B cell (primary cell): ENCODE data around the gene ADGRV1. TPM values are rescaled to one million over a fixed set of nuclear protein-coding genes. Genes with fewer than 3 reads are reported as not detected.

Source experiments
- ATAC-seq: fragments of 200-7000 bp; cut with Tn5 transposase; one replicate; pipeline ENCODE4 v1.10.0; 2021; ENCODE audit warnings: low read depth, mild to moderate bottlenecking, moderate number of reproducible peaks, moderate library complexity
- CTCF ChIA-PET: fragments of 350-600 bp; sonication (Branson Sonifier 250); formaldehyde crosslinking; loops from one replicate; lab custom pipeline; 2021; ENCODE audit warnings: antibody characterized with exemption, inconsistent platforms; lab: Charles Lee
- POLR2A ChIA-PET: fragments of 350-600 bp; sonication (Branson Sonifier 250); formaldehyde crosslinking; loops from one replicate; lab custom pipeline; 2021; ENCODE audit warnings: antibody characterized with exemption; lab: Charles Lee
- DNase-seq: peaks from one replicate; pipeline ENCODE4 v3.0.0; 2013
- H2AFZ ChIP-seq: 2 replicates; pipeline ENCODE4 v1.6.1; 2012; ENCODE audit warnings: mild to moderate bottlenecking, low read depth, low read length; ENCODE audit not compliant: insufficient read depth, poor library complexity, severe bottlenecking
- H3K27ac ChIP-seq, 2 donors: 1 replicate in 1 of 2; 2 replicates in 1 of 2; pipeline ENCODE4 v1.5.1; 2012 to 2013; ENCODE audit warnings: low read length in 2 of 2, mild to moderate bottlenecking in 2 of 2, moderate library complexity in 1 of 2
- H3K27me3 ChIP-seq, 4 experiments: fragments of 200-600 bp in 1 of 4; sonication (generic) in 1 of 4; replicated peaks in 1 of 4; 1 replicate in 2 of 4; 2 replicates in 2 of 4; pipeline versions ENCODE4 v1.6.1 to v1.7.0; 2013 to 2016; ENCODE audit warnings: low read length in 3 of 4, mild to moderate bottlenecking in 2 of 4, mixed read lengths in 1 of 4, moderate library complexity in 1 of 4; ENCODE audit not compliant: insufficient read depth in 4 of 4, control insufficient read depth in 3 of 4; ENCODE audit errors: control extremely low read depth in 1 of 4
- H3K36me3 ChIP-seq, 2 experiments: replicated peaks in 1 of 2; 1 replicate in 1 of 2; 2 replicates in 1 of 2; pipeline versions ENCODE4 v1.6.1 to v1.7.1; 2013; ENCODE audit warnings: low read length in 1 of 2; ENCODE audit not compliant: insufficient read depth in 2 of 2, control insufficient read depth in 1 of 2; ENCODE audit errors: control extremely low read depth in 1 of 2, extremely low read depth in 1 of 2
- H3K4me1 ChIP-seq, 2 donors: fragments of 200-600 bp in 1 of 2; sonication (generic) in 1 of 2; 1 replicate in 1 of 2; 2 replicates in 1 of 2; pipeline versions ENCODE4 v1.5.1 to v1.6.1; 2013 to 2017; ENCODE audit warnings: low read length in 2 of 2; ENCODE audit not compliant: control insufficient read depth in 2 of 2, insufficient read depth in 2 of 2
- H3K4me2 ChIP-seq: replicated peaks from 2 replicates; pipeline ENCODE3; 2012; ENCODE audit warnings: mild to moderate bottlenecking, low read depth, low read length; ENCODE audit not compliant: poor library complexity, severe bottlenecking
- H3K4me3 ChIP-seq, 5 experiments: fragments of 200-600 bp in 1 of 5; sonication (generic) in 1 of 5; 1 replicate in 3 of 5; 2 replicates in 2 of 5; pipeline versions ENCODE4 v1.5.1 to v1.7.0; 2011 to 2016; ENCODE audit warnings: low read length in 4 of 5, mild to moderate bottlenecking in 4 of 5, low read depth in 2 of 5, control low read depth in 1 of 5, moderate library complexity in 1 of 5; ENCODE audit not compliant: insufficient read depth in 1 of 5; ENCODE audit errors: control extremely low read depth in 1 of 5, extremely low read depth in 1 of 5
- H3K79me2 ChIP-seq: fragments of 200-600 bp; sonication (generic); one replicate; pipeline ENCODE4 v1.6.0; 2016; ENCODE audit warnings: low read length; ENCODE audit not compliant: control insufficient read depth, insufficient read depth
- H3K9ac ChIP-seq: fragments of 200-600 bp; sonication (generic); 2 replicates; pipeline ENCODE4 v1.6.1; 2017; ENCODE audit warnings: mild to moderate bottlenecking, low read length, moderate library complexity
- H3K9me3 ChIP-seq, 3 donors: one replicate each; pipeline versions ENCODE4 v1.6.1 to v1.7.1; 2013; ENCODE audit warnings: low read length in 2 of 3; ENCODE audit not compliant: control insufficient read depth in 2 of 3, insufficient read depth in 1 of 3; ENCODE audit errors: control extremely low read depth in 1 of 3
- H4K20me1 ChIP-seq: 2 replicates; pipeline ENCODE4 v1.6.0; 2012; ENCODE audit warnings: mild to moderate bottlenecking, low read length; ENCODE audit not compliant: insufficient read depth, control insufficient read depth, poor library complexity, severe bottlenecking
- H3K27ac Mint-ChIP-seq: one replicate; pipeline ENCODE4 v1.8.0; 2021; ENCODE audit warnings: mixed read lengths
- H3K27me3 Mint-ChIP-seq: one replicate; pipeline ENCODE4 v1.8.0; 2021; ENCODE audit warnings: mixed read lengths
- H3K4me1 Mint-ChIP-seq: one replicate; pipeline ENCODE4 v1.8.0; 2021; ENCODE audit warnings: mixed read lengths
- H3K4me3 Mint-ChIP-seq: one replicate; pipeline ENCODE4 v1.8.0; 2021; ENCODE audit warnings: mixed read lengths
- H3K9me3 Mint-ChIP-seq: one replicate; pipeline ENCODE4 v1.8.0; 2022; ENCODE audit warnings: mixed read lengths; ENCODE audit not compliant: insufficient read depth
- CTCF ChIP-seq: fragments of 200-600 bp; IDR thresholded peaks from one replicate; pipeline ENCODE4 v1.8.0; 2022; ENCODE audit warnings: antibody characterized with exemption, mild to moderate bottlenecking
- EZH2 ChIP-seq: IDR thresholded peaks from 2 replicates; pipeline ENCODE4 v1.6.1; 2012; ENCODE audit warnings: borderline replicate concordance, low read depth, mild to moderate bottlenecking, moderate library complexity, low read length; ENCODE audit not compliant: insufficient read depth, poor library complexity, severe bottlenecking
- WGBS: methylation state at CpG from one replicate; pipeline ENCODE4 v1.1.5; 2013; ENCODE audit warnings: missing lambda C conversion rate; ENCODE audit not compliant: insufficient coverage; 5-methylcytosine and 5-hydroxymethylcytosine counted together
- intact Hi-C: fragments of 100-400 bp; cut with micrococcal nuclease; formaldehyde crosslinking; loops from one replicate; pipeline ENCODE4 v1.10.0; 2022
- polyA plus RNA-seq: library from polyadenylated mRNA; depleted of rRNA; stranded (reverse); fragments of >200 nt; gene quantifications from 2 replicates; pipeline ENCODE4 v1.2.3, GENCODE V29; 2012
- total RNA-seq, 2 donors: library from RNA; stranded (reverse); fragments of 120-200 nt in 1 of 2; gene quantifications; 1 replicate in 1 of 2; 2 replicates in 1 of 2; pipeline versions ENCODE4 v1.2.3 to v1.2.4, GENCODE V29; 2013 to 2022

Gene ADGRV1
- total and polyA plus RNA-seq, 2 donors (not counting 1 experiment from before 2014, with no cell fraction given) = 0.07 TPM; not detected in 1

GRCh38 chr5:90962481-90962880 is 403.9 kb downstream of the ADGRV1 start:
- no peak for TF ChIP-seq EZH2
- TF ChIP-seq CTCF = no peak
- Histone ChIP-seq H3K79me2 (no peaks in the 10 kb centered on the region), H3K27ac (no peak overlapping the region), H3K4me2 (no peak overlapping the region), H2AFZ (no peak overlapping the region), H3K4me3 (no peak overlapping the region), H3K27me3 (peaks cover 0 to 6% (median 0%) of the 10 kb centered on the region in 4 experiments), H3K4me1 (no peaks in the 10 kb centered on the region), H3K36me3 (no peaks in the 10 kb centered on the region), H3K9ac (no peak overlapping the region), H4K20me1 (no peaks in the 10 kb centered on the region), H3K9me3 (no peaks in the 10 kb centered on the region)
- Mint-ChIP-seq H3K4me1 (no peaks in the 10 kb centered on the region), H3K27ac (no peak overlapping the region), H3K27me3 (peaks cover 17% of the 10 kb centered on the region), H3K9me3 (no peaks in the 10 kb centered on the region), H3K4me3 (no peak overlapping the region)
- ChIA-PET POLR2A (no interaction called here), CTCF (no interaction called here)
- ATAC-seq (no peak), DNase-seq (no peak)
- intact Hi-C loops = no loop called here

- Histone ChIP-seq H2AFZ (no peak overlapping the region), H4K20me1 (no peaks in the 10 kb centered on the region), H3K9ac (no peak overlapping the region), H3K27ac (no peak overlapping the region), H3K9me3 (peaks cover 0 to 5% (median 0%) of the 10 kb centered on the region in 3 donors), H3K4me2 (no peak overlapping the region), H3K4me3 (no peak overlapping the region), H3K4me1 (no peaks in the 10 kb centered on the region), H3K79me2 (no peaks in the 10 kb centered on the region), H3K27me3 (peaks cover 0 to 6% (median 0%) of the 10 kb centered on the region in 4 experiments), H3K36me3 (no peaks in the 10 kb centered on the region)
- ATAC-seq = no peak
- no peaks in the 10 kb centered on the region for H3K4me1 Mint-ChIP-seq
- H3K27me3 Mint-ChIP-seq = peaks cover 17% of the 10 kb centered on the region
- ChIA-PET POLR2A (no interaction called here), CTCF (no interaction called here)
- DNase-seq = no peak
- WGBS = 94% methylated on average over 3 of the region's 7 CpGs
- TF ChIP-seq EZH2 (no peak), CTCF (no peak)
- H3K9me3 Mint-ChIP-seq = peaks cover 2% of the 10 kb centered on the region
- H3K4me3 Mint-ChIP-seq = no peak overlapping the region
- no peak overlapping the region for H3K27ac Mint-ChIP-seq
- intact Hi-C loops = no loop called here
Measured at GRCh38 chr5:90965110-90965685, 406.6 kb downstream of the ADGRV1 start.
